ENCODE results near the gene ZDHHC14.

The ZDHHC14 gene

DNA sequence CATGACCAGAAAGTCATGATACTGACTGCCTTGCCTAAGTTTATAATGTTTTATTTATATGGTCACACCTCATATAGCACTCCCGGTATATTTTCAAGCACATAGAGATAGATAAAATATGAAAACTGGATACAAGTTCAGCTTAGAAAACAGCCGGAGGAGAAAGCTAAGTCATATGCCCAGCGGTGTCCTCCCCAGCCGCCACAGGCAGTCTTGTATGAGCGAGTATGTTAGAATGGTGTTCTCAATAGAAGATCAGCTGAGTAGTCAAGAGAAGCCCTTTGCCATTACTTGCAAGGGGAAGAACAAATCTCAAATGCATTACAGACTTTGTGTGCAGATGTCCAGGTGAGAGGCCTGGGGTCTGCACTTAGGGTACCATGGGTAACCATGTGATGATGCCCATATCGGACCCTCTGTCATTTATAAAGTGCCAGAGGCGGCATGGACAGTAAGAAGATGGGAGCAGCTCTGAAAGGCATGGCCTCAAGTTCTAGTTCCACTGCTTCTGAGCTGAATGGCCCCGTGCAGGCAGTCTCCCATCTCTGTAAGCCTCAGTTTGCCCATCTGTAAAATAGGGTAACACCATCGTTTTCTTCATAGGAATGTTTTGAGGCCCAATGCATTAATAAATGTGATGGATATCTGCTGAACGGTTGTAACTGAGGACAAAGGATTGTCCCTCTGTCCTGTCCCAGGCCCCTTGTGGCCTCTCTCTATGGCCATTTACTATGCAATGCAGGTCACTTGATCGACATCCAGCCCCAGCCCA, 246.4 kb downstream of the ZDHHC14 start:
- DNase-seq (ENCODE audit: low spot score) = no peak

DNA sequence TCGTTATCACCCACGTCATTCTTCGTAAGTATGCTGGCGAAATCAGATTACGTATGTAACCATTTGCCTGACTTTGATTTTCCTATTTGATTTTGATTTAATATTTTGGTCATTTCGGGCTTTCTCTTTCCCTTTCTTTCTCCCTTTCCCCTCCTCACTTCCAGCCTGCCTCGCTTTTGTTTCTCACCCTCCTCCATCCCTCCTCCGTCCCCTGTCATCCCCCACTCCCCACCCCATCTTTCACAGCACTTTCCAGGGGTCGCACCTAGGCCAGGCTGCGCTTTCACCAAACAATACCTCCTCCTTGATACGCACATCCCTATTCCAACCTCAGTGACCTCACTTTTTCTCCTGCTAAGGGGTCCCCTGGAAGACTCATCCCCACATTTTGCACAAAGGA, 247.5 kb downstream of the ZDHHC14 start:
- DNase-seq (ENCODE audit: low spot score) = no peak

DNA sequence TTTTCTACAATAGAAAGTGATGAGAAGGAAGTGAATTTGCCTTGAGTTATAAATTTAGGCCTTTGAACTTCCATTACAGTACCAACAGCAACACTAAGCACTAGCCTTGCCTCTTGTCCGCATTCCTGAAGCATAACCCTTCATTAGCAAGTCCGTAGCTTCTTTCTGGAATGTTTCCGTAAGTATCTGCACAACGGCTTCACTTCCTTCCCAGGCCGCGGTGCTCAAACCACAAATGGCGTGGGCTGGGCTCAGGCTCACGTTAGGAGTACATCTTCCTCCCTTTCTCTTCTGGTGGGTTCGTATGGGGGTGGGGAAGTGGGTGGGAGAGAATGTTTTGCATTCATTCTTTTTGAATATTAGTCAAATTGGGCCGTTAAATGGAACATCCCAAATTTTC, 248.2 kb downstream of the ZDHHC14 start:
- DNase-seq (ENCODE audit: low spot score) = no peak

DNA sequence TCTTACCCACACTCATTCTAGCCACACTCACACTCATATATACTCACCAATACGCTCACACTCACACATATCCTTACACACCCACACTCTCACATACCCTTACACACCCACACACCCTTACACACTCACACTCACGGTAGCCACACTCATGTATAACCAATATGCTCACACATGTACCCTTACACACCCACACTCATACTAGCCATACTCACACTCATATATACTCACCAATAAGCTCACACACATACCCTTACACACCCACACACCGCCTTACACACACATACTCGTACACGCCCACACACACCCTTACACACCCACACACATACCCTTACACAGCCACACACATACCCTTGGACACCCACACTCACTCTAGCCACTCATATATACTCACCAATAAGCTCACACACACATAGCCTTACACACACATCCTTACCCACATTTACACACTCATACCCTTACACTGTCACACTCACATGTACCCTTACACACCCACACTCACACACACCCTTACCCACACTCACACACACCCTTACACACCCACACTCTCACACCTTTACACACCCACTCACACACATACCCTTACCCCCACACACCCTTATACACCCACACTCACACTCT, 249.6 kb downstream of the ZDHHC14 start:
- no peak for DNase-seq (ENCODE audit: low spot score)

DNA sequence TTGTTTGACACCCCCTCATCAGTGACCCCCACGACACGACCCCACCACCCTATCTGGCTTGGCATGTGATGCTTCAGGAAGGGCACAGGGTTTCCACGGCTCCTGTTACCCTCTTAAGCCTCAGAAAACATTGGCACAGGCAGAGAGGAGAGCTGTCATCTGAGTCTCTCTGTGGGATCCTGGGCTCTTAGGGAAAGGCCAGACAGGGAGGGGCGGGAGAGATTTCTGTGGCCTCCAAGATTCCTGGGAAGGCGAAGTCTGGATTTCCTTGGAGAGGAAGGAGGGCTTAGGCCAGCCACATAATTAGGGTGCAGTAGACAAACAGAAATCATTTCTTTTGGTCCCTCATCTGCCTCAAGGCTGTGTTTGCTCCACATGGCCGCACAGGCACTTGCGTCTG, 250.4 kb downstream of the ZDHHC14 start:
- no peak for DNase-seq (ENCODE audit: low spot score)

DNA sequence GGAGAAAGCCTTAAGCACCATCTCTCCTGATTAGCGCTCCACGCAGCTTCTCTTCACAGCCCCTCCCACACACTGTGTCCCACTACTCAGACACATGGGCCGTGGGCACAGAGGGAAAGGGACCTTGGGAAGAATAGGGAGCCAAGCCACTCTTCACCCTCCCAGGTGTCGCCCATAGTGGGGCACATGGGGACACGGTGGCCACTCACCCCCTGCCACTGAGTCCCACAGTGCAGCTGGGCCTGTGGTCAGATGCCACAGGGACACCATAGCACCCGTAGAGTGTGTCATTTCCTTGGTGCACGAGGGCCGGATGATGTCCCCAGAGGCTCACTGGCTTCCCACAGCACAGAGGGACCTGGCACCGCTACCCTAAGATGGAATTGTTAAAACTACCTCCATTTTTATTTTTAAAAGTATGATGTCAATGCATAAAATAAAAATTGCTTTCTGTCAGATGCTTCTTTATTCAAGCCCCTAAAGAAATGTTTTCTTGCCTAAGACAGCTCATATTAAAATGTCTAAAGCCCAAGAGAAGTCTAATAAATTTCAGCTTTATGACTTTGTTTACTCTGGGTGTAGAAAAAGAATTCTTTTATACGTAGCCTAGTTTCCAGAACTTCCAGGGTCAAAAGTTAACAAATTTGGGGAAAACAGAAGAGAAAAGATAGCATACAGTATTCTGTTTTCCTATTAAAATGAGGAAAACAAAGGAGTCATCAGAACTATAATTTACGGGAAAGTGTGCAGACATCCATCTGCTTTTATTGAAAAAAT, 251.0 kb downstream of the ZDHHC14 start:
- no peak for DNase-seq (ENCODE audit: low spot score)

DNA sequence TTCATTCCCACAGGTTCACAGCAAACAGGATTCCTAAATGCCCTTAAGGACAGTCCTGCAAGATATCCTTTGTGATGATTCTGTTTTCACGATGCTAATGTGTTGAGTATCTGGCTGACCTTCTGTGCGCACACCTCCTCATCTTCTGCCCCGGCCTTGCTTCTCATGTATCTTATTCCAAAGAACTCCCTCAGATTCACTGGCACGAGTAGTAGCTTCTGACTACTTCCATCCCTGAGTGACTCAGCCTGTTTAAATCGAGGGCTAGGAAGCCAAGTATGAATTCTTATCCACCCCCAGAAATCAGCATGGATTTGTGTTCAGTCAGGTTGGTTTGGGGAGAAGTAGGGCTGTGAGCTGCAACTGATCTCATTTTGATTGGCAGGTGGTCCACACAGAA, 251.8 kb downstream of the ZDHHC14 start:
- no peak for DNase-seq (ENCODE audit: low spot score)

DNA sequence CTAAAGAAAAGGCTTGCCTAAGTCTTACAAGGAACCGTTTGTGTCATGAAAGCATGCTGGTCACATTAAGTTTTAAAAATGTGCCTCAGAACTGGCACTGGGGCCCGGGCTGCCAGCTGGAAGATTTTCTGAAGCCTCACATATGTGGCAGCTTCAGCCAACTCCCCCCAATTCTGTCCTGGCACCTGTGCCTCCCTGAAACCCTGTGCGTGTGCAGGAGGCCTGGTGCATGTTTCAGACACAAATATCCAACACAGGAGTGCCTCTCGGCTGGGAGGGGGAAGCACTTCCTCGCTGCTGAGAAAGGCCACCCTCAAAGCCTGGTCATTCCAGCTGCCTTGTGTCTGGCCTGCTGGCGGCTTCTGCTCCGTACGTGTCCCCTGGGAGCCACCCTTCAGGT, 253.6 kb downstream of the ZDHHC14 start:
- no peak for DNase-seq (ENCODE audit: low spot score)

DNA sequence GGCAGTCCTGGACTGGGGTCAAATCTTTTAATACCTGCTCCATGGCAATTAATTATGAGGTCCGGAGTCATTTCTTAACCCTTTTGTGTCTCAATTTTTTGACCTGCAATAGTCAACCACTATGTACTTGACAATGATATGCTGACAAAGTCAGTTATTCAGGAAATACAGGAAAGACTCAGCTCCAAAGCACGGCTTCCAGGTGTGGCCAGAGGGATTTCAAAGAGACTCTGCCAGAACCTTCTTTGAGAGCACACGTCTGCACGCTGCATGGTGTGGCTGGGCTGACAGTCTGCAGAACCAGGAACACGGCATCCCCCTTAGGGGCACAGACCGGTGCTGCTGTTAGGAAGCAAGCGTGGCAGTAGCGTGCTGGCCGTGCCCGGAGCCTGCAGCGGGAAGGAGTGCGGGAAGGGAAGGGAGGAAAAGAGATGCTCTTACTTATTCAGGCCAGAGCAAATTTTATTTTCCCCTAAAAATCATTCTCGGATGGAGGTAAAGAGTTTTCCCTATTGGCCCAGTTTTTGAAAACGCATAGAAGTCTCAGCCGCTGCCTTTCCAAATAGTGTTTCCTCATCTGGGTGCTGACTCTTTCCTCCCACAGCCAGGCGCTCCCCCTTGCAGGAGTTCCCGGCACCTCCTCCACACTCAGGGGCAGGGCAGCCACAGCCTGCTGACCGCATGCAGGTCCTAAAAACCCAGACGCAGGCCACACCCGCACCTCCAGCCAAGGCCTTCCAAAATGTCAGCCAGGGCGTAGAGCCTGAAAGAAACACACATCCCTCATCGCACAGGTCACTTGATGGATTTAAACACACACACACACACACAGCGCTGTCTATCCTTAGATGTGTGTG, 254.6 kb downstream of the ZDHHC14 start:
- no peak for DNase-seq (ENCODE audit: low spot score)

DNA sequence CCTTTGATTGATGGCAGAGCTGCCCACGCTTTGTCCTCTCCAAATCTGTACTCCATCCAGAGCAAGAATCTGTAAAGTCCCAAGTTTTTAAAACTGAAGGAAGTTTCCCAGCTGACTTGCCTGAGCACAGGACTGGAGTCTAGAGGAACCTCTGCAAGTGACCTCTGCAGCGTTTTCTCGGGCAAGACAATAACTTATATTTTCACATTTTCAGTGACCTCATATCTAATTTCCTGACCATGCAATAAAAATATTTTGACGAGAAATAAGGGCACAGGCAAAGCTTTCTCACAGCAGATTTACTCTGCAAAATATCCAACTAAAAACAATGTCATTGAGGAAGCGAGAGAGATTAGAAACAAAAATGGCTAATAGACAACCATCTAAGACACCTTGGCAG, 256.5 kb downstream of the ZDHHC14 start:
- DNase-seq (ENCODE audit: low spot score) = no peak

DNA sequence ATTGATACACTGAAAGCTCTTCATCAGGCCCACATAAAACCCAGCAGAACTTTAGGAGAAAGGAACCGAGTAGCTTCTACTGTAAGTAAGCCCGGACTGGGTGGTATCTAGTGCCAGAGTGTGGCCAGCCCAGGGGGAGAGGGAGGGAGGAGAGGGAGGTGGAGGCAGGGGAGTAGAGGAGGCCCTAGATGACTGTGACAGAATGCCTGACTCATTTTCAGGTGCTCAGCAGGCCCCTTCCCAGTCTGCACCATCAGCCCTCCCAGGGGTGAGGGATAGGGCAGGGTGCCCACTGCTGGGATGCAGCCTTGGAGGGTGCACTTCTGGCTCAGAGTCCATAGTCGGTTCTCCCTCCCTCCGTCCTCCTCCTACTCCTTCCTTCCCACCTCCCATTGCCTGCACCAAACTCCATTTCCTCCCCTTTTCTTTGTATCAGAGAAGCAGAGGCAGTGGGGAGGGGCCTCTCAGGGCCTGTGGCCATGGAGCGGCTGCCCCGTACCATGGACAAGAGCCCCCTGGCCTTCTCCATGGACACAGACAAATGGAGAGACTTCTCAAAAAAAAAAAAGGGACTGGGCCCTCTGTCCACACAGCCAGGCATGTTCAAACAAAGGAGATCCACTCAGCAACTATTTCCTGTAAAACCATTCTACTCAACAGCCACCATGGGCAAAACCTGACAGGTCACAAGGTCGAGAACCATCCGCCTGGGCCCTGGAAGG, 257.1 kb downstream of the ZDHHC14 start:
- DNase-seq (ENCODE audit: low spot score) = no peak

DNA sequence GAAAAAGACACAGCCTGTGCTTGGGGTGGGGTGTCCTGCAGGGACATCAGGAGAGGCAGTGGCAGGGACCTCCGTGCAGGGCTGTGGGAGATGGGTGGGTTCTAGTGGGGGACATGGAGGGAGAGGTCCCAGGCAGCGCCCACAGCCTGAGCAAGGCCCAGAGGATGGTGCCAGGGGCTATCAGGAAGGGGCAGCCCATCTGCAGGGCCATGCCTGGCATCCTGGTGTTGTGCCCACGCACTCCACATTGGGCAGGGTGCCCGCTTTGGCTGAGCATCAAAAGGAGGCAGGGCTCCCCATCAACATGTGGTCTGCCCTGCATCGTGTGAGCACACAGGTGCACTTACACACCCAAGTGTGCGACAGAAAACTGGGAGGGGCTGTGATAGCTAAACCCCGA, 257.8 kb downstream of the ZDHHC14 start:
- no peak for DNase-seq (ENCODE audit: low spot score)

DNA sequence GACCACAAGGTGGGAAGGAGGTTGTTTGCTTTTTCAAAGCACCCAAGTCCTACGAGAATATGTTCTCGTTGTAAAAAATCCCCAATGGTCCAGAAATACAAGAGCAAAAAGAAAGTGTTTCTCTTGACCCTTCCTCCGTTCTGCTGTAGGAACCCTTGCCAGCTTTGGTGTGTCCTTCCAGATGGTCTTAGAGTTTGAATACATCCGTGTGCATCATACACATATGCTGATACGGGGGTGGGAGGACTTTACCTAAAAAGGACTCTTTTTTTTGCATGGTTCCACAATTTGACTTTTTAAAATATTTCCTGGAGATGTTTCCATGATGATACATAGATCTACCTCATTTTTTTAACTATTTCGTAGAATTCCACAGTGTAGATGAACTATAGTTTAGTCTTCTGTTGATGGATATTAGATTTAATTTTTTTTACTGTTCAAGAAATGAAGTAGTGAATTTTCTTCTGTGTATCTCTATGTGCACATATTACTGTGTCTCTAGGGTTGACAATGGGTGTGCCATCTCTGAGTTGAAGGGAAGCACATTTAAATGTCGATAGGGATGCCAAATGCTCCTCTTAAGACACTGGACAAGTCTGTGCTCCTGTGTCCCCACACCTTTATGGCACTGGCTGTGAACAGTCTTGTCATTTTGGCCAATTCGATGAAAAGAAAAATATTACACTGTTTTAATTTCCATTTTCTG, 259.9 kb downstream of the ZDHHC14 start:
- DNase-seq (ENCODE audit: low spot score) = no peak

DNA sequence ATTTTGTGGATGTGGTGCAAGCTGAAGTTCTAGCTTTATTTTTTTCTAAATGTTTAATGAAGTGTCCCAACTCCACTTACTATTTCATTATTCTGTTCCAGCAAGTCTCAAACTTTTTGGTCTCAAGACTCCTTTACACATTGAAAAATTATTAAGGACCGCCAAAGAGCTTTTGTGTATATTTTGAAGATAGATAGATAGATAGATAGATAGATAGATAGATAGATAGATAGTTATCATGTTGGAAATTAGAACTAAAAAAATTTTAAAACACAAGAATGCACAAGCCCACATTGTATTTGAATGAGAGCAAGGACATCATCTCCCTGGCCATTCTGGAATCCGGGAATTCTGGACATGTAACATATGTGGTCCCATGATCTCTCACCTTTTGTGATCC, 260.8 kb downstream of the ZDHHC14 start:
- DNase-seq (ENCODE audit: low spot score) = no peak

DNA sequence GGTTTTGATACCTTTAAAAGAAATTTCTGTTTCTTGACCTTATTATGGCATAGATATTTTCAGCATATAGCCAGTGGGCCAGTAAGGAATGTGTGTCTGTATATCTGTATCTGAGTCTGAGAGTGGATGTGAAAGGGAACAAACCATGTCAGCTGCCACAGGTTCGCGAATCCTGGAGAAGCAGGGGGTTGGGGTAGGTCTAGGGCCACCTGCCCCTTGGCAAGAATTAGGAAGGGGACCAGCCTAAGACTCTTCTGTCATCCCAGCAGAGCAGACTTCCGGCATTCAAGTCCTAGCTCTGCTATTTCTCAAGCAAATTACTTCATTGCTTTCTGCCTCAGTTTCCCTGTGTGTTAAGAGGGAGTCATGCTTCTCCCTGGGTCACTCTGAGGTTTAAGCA, 261.7 kb downstream of the ZDHHC14 start:
- no peak for DNase-seq (ENCODE audit: low spot score)

DNA sequence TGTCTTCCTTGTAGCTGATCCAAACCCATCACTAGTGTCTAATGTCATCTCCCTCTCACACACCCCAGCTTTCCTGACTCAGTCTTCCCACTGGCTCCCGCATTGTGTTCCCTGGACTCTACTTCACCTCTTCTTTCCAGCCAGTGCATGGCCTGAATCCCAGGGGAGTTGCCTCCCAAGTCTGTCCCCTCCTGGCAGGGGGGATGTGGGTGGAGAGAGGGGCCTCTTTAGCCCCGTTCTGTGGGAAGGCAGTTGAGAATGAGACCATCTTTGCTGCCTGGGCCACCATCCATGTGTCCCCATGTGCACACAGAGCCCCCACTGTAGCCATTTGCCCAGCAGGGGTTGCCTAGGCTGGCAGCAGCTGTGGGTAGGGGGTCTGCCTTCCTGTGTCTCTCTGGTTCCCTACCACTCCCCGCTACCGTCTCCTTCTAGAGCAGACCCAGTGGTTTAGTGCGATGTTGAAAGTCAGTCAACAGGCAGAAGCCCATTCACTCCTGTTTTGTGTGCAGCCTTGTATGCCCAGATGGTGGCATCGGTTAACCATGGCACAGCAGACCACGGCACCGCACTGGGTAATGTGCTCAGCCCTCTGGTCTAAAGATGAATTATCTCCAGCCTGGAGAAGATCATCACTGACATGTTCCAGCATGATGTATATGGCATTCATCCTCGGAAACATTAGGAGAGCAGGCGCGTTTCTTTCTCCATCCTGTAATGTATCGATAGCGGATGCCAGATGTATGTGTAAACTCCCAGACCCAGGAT, 263.2 kb downstream of the ZDHHC14 start:
- no peak for DNase-seq (ENCODE audit: low spot score)

DNA sequence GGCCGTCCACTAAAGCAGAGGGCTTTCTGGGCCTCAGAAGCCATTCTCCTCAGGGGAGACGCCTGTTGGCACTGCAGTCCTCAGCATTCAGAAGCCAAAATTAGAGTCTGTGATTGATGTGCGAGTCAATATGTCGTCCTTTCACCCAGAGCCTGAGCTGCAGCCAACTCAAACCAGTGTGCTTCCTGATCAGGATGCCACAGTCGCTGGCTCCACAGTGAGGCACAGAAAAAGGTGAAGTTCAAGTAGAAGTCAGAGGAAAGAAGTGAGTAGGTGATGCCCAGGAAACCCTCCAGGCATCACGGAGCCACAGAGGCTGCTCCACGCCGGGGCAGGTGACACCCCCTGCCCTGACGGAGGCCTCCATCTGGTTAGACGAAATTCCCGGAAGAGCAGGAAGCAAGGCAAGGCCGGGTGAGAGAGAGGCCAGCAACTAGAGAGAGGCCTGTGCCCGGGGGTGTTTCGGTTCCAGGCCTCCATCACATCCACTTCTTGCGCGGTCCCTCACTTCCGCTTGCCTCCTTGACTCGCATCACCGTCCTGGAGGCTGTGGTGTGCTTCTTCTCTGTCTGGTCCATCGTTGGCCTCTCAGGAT, 264.3 kb downstream of the ZDHHC14 start:
- no peak for DNase-seq (ENCODE audit: low spot score)

DNA sequence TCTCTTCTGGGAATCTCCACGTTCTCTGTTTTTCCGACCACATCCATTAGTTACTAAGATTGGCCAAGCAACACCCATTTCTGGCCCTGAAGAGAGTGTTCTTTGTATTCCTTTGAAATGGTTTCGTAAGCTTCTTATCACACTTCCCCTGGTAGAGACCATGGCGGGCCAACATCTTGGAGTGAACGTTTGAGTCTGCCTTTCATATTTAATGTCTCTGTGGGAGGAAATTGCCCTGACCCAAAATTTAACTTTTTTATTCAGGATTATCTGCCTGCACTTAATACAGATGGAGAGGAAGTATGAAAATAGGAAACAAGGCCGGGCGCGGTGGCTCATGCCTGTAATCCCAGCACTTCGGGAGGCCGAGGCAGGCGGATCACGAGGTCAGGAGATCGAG, 265.0 kb downstream of the ZDHHC14 start:
- DNase-seq (ENCODE audit: low spot score) = no peak

DNA sequence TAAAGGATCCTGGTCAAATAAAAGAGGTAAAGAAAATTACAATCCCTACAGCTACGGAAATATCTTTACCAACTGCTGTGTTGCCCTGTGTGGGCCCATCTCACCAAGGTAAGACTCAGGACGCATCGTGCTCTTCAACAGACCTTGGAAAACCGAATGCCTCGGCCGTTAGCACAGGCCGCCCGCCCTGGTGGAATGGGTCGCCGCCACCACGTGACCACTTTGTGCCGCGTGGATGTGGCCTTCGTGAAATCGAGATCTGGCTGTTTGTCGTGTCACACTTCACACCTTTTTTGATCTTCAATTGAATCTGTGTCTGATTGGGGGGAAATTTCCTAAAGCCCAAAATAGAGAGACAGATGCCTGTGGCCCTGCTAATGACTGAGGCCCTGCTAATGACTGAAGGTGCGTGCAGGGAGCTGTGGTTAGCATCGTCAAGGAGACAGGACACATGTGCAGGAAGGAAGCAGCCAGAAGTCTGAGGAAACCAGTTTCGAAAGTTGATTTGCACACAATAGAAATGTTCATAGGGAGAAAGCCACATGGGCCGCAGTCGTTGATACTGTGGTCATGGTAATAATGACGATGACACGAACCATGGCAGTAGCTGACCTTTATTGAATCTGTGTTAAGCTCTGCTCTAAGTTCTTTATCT, 266.4 kb downstream of the ZDHHC14 start:
- DNase-seq (ENCODE audit: low spot score) = no peak
